GM12872 (cell line): ENCODE results near the gene ABL2.

Source experiments
- TF ChIP-seq, protein P1 (sequence below): IDR thresholded peaks from 3 replicates; pipeline ENCODE4 v1.5.1; 2011; ENCODE audit warnings: low read depth, mild to moderate bottlenecking, low read length, moderate library complexity; ENCODE audit not compliant: insufficient read depth

ABL2 gene

DNA sequence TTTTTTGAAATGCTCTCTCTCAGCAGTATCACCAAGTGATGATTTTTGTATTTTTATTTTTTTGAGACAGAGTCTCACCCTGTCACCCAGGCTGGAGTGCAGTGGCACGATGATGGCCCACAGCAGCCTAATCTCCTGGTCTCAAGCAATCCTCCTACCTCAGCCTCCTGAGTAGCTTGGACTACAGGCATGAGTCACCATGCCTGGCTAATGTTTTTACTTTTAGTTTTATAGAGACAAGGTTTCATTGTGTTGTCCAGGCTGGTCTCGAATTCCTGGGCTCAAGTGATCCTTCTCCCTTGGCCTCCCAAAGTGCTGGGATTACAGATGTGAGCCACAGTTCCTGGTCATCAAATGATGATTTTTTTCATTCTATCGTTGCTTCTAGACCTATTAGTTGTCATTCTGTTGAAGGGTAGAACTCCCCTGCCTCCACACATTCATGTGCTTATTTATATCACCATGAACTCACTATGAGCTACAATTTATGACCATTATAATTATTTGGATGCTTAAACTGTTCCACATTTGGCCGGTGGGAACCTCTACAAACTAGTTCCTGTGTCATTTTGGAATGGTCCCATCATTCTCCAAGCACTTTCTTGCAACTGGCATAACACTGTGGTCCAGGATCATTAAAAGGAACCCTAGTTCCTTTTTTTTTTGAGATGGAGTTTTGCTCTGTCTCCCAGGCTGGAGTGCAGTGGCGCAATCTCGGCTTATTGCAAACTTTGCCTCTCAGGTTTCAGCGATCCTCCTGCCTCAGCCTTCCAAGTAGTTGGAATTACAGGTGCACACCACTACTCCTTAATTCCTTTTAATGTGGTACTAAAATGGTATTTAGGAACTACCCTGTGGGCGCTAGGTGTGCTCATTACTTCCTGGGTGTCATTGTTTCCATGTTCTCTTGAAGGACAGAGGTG, 167.9 kb downstream of the ABL2 start:
- TF ChIP-seq, protein P1, sequence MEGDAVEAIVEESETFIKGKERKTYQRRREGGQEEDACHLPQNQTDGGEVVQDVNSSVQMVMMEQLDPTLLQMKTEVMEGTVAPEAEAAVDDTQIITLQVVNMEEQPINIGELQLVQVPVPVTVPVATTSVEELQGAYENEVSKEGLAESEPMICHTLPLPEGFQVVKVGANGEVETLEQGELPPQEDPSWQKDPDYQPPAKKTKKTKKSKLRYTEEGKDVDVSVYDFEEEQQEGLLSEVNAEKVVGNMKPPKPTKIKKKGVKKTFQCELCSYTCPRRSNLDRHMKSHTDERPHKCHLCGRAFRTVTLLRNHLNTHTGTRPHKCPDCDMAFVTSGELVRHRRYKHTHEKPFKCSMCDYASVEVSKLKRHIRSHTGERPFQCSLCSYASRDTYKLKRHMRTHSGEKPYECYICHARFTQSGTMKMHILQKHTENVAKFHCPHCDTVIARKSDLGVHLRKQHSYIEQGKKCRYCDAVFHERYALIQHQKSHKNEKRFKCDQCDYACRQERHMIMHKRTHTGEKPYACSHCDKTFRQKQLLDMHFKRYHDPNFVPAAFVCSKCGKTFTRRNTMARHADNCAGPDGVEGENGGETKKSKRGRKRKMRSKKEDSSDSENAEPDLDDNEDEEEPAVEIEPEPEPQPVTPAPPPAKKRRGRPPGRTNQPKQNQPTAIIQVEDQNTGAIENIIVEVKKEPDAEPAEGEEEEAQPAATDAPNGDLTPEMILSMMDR: no peak

DNA sequence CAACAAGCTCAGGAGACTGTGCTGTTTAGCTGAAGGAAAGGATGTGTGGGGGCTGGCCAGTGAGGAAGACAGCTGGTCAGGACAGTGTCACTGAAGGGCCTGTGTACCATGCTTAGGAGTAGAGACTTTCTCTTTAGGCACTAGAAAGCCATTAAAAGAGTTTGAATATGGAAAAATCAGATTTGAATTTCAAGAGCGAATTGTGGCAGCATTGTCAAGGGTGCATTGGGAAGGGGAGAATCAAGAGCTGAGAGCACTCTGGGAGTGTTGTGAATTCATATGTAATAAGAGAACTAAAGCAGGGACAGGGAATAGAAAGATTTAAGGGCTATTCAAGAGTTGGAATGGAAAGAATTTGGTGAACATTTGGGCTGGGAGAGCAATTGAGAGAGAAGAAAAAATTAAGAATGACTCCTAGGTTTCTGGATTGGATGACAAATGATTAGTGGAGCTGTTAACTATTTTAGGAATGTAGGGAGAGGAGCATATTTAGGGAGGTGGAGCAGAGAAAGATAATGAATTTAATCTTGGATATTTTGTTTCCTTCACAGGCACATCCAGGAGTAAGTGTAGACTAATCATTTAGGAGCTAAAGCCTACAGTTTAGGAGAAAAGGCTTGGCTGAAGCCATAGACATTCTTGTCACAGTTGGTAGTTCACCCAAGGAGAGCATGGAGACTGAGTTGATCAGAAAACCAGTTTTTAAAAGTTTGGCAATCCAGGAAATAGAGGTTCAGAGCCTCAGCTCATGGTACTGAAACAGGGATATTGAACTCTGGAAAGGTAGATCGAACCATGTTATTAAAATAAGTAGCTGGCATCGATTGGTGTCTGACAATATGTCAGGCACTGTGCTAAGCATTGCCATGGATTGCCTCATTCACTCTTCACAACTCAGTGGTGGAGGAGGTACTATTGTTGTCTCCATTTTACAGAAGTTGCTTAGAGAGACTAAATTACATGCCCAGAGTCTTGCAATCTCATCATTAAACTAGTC, 170.7 kb downstream of the ABL2 start:
- TF ChIP-seq, protein P1: no peak

DNA sequence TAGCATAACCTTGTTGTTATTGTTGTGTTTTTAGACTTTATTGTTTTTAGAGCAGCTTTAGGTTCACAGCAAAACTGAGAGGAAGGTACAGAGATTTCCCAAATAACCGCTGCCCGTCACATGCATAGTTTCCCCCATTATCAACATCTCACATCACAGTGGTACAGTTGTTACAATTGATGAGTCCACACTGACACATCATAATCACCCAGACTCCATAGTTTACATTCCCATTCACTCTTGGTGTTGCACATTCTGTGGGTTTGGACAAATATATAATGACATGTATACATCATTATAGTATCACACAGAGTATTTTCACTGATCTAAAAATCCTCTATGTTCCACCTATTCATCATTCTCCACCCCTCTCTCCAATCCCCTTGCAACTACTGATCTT, 173.5 kb downstream of the ABL2 start:
- TF ChIP-seq, protein P1: no peak

DNA sequence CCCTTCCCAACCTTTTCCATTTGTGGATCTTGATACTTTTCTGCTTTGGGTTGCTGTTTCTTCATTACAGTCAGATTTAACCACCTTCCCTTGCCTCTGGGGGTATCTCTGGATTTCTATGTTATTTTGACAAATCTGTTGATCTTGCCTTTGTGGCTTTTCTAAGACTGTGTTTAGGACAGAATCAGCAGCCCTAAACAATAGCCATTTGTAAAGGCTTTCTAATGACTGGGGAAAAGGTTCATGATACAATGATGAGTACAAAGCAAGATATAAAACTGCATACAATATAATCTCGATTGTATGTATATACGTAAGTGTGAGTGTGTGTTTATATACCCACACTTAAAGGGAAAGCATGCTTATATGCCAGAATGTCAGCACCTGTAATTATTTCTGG, 176.0 kb downstream of the ABL2 start:
- TF ChIP-seq, protein P1: no peak

DNA sequence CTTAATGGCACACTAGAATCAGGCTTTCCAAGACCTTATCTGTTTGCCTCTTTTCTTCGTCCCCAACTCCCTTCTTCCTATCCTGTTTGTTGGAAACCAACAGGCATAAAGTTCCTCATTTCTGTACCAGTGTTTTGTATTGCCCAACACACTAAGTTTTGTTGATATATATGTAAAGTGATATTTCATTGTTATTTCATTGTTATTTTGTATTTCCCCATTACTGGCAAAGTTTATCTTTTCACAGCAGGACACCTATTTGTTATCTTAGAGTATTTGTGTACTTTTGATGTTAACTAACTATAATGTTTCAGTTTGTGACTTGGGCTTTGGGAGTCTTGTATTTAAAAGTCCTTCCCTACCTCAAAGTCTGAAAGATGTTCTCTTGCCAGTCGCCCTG, 176.7 kb downstream of the ABL2 start:
- TF ChIP-seq, protein P1: no peak
